Suppressor macrophage (primary cell): ENCODE results near the gene SH3BP2.

ENCODE experiments used
- DNase-seq, 4 experiments: peaks; one replicate each; pipeline ENCODE4 v3.0.0-alpha.2; 2020 to 2022

Gene SH3BP2

GRCh38 chr4:2831611-2832308 lies 38.9 kb downstream of the SH3BP2 start:
- DNase-seq, result no peak

GRCh38 chr4:2832309-2832980 lies 39.6 kb downstream of the SH3BP2 start:
- DNase-seq, result no peak

GRCh38 chr4:2832981-2833670 lies 40.2 kb downstream of the SH3BP2 start:
- no peak for DNase-seq

- DNase-seq, result no peak
Observed at GRCh38 chr4:2833671-2834000, 40.8 kb downstream of the SH3BP2 start.

GRCh38 chr4:2834001-2834921 lies 41.4 kb downstream of the SH3BP2 start:
- no peak for DNase-seq

GRCh38 chr4:2835978-2836377 lies 43.1 kb downstream of the SH3BP2 start:
- no peak for DNase-seq

- DNase-seq, result no peak
Observed at GRCh38 chr4:2836391-2836859, 43.5 kb downstream of the SH3BP2 start.

- DNase-seq, result no peak
Observed at GRCh38 chr4:2837110-2837903, 44.4 kb downstream of the SH3BP2 start.

- peak; percentile 75 to 84 (median 82) for DNase-seq
Observed at GRCh38 chr4:2837904-2838496, 45.1 kb downstream of the SH3BP2 start.

- DNase-seq, result no peak
Observed at GRCh38 chr4:2839060-2839459, 46.2 kb downstream of the SH3BP2 start.

- DNase-seq, result peak; percentile 35 to 48 (median 44)
Observed at GRCh38 chr4:2842687-2843262, 49.9 kb downstream of the SH3BP2 start.

GRCh38 chr4:2843263-2843940 lies 50.5 kb downstream of the SH3BP2 start, which contains the start of gene ADD1:
ADD1 (plus strand) TSS chr4:2843844; CDS start chr4:2875916, 32,072 bp downstream.
- peak; percentile 93 to 98 (median 96) for DNase-seq

GRCh38 chr4:2843941-2844584 lies 51.2 kb downstream of the SH3BP2 start:
- DNase-seq, result peak; percentile 55 to 72 (median 60)

- no peak for DNase-seq
Observed at GRCh38 chr4:2846172-2846571, 53.3 kb downstream of the SH3BP2 start.

- no peak for DNase-seq
Observed at GRCh38 chr4:2847302-2847871, 54.5 kb downstream of the SH3BP2 start.

- DNase-seq, result no peak
Observed at GRCh38 chr4:2848449-2848848, 55.6 kb downstream of the SH3BP2 start.

- no peak for DNase-seq
Observed at GRCh38 chr4:2849267-2850152, 56.6 kb downstream of the SH3BP2 start.
